ENCODE results near the gene ANKH.

GRCh38 chr5:14702238-14702839 is 169.2 kb downstream of the ANKH start:
- TF ChIP-seq CTCF (IDR thresholded peaks at IDR 0.05; ENCODE audit: poor library complexity, severe bottlenecking) (no peak), EP300 (conservative IDR thresholded peaks at IDR 0.05; ENCODE audit: poor library complexity, severe bottlenecking) (no peak), RAD21 (conservative IDR thresholded peaks at IDR 0.05) (no peak), POLR2AphosphoS5 (IDR thresholded peaks at IDR 0.05) (no peak), EZH2 (IDR thresholded peaks at IDR 0.05; ENCODE audit: borderline replicate concordance, insufficient read depth, low read length, poor library complexity, severe bottlenecking) (no peak), MXI1 (conservative IDR thresholded peaks at IDR 0.05; ENCODE audit: poor library complexity, severe bottlenecking) (no peak)

Data from neural cell (in vitro differentiated cells).